ENCODE results near the gene DHRS2. TPM values are rescaled to one million over a fixed set of nuclear protein-coding genes. Genes with fewer than 3 reads are reported as not detected.
A peak's percentile ranks its signal among the peaks of the same experiment; 100 is the strongest.

DHRS2 gene
- total and polyA plus RNA-seq, 2 of the 13 experiments (the other 11 are each of a cell fraction or from before 2014, with no cell fraction given), result 1,621 to 3,021 TPM

DNA sequence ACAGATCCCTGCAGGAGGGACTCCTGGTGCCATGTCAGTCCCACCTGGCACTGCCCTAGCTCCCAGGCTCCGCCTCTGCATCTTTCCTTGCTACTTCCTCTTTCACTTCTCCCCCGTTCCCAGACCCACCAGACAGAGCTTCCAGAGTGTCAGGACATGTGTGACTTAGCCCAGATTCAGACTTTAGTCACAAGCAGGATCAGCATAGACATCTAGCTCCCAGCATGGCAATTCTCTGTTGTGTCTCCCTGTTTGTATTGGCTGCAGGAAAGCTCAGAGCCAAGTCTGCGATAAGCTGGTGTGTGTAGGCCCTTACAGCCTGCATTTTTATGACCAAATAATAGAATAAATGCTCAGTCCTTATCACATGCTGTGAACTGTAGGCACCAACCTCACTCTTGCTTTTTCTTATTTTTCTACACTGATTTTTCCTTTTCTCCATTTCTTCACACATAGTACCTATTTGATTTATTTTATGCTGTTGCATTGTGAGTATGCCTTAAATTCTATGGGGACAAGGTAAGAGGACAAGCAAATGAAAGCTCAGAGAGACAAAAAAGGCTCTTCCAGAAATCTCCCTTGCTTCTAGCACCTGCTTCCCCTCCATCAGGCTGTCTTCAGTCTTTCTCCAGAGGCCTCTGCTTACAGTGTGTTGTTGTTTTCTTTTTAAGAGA lies 5.9 kb downstream of the DHRS2 start (continued):
- TF ChIP-seq, protein P1, sequence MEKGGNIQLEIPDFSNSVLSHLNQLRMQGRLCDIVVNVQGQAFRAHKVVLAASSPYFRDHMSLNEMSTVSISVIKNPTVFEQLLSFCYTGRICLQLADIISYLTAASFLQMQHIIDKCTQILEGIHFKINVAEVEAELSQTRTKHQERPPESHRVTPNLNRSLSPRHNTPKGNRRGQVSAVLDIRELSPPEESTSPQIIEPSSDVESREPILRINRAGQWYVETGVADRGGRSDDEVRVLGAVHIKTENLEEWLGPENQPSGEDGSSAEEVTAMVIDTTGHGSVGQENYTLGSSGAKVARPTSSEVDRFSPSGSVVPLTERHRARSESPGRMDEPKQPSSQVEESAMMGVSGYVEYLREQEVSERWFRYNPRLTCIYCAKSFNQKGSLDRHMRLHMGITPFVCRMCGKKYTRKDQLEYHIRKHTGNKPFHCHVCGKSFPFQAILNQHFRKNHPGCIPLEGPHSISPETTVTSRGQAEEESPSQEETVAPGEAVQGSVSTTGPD (CRISPR knock-in tag; IDR thresholded peaks at IDR 0.05), result no peak
- TF ChIP-seq, protein P2, sequence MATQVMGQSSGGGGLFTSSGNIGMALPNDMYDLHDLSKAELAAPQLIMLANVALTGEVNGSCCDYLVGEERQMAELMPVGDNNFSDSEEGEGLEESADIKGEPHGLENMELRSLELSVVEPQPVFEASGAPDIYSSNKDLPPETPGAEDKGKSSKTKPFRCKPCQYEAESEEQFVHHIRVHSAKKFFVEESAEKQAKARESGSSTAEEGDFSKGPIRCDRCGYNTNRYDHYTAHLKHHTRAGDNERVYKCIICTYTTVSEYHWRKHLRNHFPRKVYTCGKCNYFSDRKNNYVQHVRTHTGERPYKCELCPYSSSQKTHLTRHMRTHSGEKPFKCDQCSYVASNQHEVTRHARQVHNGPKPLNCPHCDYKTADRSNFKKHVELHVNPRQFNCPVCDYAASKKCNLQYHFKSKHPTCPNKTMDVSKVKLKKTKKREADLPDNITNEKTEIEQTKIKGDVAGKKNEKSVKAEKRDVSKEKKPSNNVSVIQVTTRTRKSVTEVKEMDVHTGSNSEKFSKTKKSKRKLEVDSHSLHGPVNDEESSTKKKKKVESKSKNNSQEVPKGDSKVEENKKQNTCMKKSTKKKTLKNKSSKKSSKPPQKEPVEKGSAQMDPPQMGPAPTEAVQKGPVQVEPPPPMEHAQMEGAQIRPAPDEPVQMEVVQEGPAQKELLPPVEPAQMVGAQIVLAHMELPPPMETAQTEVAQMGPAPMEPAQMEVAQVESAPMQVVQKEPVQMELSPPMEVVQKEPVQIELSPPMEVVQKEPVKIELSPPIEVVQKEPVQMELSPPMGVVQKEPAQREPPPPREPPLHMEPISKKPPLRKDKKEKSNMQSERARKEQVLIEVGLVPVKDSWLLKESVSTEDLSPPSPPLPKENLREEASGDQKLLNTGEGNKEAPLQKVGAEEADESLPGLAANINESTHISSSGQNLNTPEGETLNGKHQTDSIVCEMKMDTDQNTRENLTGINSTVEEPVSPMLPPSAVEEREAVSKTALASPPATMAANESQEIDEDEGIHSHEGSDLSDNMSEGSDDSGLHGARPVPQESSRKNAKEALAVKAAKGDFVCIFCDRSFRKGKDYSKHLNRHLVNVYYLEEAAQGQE (IDR thresholded peaks at IDR 0.05; ENCODE audit: borderline replicate concordance in 1 of 2, low read depth in 1 of 2, low read length in 2 of 2), result no peak
- TF ChIP-seq CC2D1A (CRISPR knock-in tag; IDR thresholded peaks at IDR 0.05) (no peak), PHF20 (CRISPR knock-in tag; IDR thresholded peaks at IDR 0.05) (no peak), ZNF34 (CRISPR knock-in tag; IDR thresholded peaks at IDR 0.05; ENCODE audit: borderline replicate concordance) (no peak), ATAD3A (CRISPR knock-in tag; IDR thresholded peaks at IDR 0.05) (no peak), ETV5 (CRISPR knock-in tag; IDR thresholded peaks at IDR 0.05; ENCODE audit: borderline replicate concordance) (no peak), HOXA5 (CRISPR knock-in tag; IDR thresholded peaks at IDR 0.05) (no peak; the same call in 1 of the 2 replicates), LCORL (IDR thresholded peaks at IDR 0.05) (no peak), LCORL (CRISPR knock-in tag; IDR thresholded peaks at IDR 0.05) (no peak), SNRNP70 (IDR thresholded peaks at IDR 0.05; ENCODE audit: low read depth, low read length) (no peak; the same call in 1 of the 2 replicates), TCF12 (IDR thresholded peaks at IDR 0.05) (no peak), TCF12 (CRISPR knock-in tag; IDR thresholded peaks at IDR 0.05) (no peak), ZFX (CRISPR knock-in tag; IDR thresholded peaks at IDR 0.05; ENCODE audit: low read depth) (0 out of 2 replicates have a peak, but pooled peaks have one; percentile 21), NFE2L2 (IDR thresholded peaks at IDR 0.05; ENCODE audit: low read length) (no peak), CHD2 (IDR thresholded peaks at IDR 0.05; ENCODE audit: low read depth, low read length) (peak; percentile 20; the same call in 1 of the 2 replicates), ETV6 (CRISPR knock-in tag; conservative IDR thresholded peaks at IDR 0.05) (0 out of 2 replicates have a peak, but pooled peaks have one; percentile 14), ZNF777 (CRISPR knock-in tag; IDR thresholded peaks at IDR 0.05) (no peak)
- TF ChIP-seq, protein P3, sequence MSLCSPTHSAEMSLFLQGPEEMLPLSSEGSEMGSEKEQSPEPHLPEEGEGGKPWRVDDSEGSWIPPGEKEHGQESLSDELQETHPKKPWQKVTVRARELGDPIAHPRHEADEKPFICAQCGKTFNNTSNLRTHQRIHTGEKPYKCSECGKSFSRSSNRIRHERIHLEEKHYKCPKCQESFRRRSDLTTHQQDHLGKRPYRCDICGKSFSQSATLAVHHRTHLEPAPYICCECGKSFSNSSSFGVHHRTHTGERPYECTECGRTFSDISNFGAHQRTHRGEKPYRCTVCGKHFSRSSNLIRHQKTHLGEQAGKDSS (CRISPR knock-in tag; IDR thresholded peaks at IDR 0.05; ENCODE audit: borderline replicate concordance, low read depth), result no peak
- TF ChIP-seq, protein P4, sequence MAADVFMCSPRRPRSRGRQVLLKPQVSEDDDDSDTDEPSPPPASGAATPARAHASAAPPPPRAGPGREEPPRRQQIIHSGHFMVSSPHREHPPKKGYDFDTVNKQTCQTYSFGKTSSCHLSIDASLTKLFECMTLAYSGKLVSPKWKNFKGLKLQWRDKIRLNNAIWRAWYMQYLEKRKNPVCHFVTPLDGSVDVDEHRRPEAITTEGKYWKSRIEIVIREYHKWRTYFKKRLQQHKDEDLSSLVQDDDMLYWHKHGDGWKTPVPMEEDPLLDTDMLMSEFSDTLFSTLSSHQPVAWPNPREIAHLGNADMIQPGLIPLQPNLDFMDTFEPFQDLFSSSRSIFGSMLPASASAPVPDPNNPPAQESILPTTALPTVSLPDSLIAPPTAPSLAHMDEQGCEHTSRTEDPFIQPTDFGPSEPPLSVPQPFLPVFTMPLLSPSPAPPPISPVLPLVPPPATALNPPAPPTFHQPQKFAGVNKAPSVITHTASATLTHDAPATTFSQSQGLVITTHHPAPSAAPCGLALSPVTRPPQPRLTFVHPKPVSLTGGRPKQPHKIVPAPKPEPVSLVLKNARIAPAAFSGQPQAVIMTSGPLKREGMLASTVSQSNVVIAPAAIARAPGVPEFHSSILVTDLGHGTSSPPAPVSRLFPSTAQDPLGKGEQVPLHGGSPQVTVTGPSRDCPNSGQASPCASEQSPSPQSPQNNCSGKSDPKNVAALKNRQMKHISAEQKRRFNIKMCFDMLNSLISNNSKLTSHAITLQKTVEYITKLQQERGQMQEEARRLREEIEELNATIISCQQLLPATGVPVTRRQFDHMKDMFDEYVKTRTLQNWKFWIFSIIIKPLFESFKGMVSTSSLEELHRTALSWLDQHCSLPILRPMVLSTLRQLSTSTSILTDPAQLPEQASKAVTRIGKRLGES (CRISPR knock-in tag; IDR thresholded peaks at IDR 0.05; ENCODE audit: borderline replicate concordance), result no peak
- TF ChIP-seq, protein P5, sequence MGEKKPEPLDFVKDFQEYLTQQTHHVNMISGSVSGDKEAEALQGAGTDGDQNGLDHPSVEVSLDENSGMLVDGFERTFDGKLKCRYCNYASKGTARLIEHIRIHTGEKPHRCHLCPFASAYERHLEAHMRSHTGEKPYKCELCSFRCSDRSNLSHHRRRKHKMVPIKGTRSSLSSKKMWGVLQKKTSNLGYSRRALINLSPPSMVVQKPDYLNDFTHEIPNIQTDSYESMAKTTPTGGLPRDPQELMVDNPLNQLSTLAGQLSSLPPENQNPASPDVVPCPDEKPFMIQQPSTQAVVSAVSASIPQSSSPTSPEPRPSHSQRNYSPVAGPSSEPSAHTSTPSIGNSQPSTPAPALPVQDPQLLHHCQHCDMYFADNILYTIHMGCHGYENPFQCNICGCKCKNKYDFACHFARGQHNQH (CRISPR knock-in tag; IDR thresholded peaks at IDR 0.05), result no peak

Measured in HepG2 (cell line).